Measurements from ENCODE around the gene EIF3I.
A peak's percentile ranks its signal among the peaks of the same experiment; 100 is the strongest.

Gene EIF3I

DNA sequence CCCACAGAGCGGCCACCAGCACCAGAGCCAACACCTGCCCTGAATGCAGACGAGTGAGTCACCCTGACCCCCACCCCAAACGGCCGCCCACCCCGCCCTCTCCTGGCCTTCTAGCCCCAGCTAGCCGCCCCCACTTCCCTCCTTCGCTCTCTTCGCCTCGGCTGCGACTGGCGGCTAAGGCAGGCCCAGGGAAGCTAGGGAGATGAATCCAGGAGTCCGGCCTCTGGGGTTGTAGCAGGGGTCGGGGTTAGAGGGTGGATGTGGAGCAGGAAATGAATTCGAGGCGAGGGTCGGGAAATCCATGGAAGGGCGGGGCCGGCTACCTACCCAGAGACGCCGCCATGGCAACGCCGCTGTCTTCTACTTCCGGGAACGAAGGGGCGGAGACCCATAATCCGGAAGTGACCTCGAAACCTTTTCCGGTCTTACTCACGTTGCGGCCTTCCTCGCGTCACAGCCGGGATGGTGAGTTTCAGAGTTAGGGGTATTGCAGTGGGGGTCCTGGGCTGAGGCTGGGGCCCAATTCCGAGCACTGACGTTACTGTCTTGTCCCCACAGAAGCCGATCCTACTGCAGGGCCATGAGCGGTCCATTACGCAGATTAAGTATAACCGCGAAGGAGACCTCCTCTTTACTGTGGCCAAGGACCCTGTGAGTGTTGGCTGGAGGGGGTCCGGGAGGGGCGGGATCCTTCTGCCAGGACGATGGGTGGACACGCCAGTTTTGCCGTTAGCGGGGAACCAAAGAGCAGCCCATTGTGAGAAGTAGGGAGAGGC lies at the start of gene EIF3I, which contains the start of gene TMEM234:
Gene EIF3I (plus strand): TSS at position 428 of the 776 bp plus-strand sequence. CDS start 35 bp downstream, at position 463.
Gene TMEM234 (minus strand): TSS at position 374 of the 776 bp plus-strand sequence. CDS start 31 bp downstream, at position 343.
- TF ChIP-seq L3MBTL2 (conservative IDR thresholded peaks at IDR 0.05) (peak; percentile 52; the same call in 1 of the 2 replicates), SUZ12 (IDR thresholded peaks at IDR 0.05) (no peak), ELF4 (IDR thresholded peaks at IDR 0.05) (peak; percentile 97), FOXK2 (IDR thresholded peaks at IDR 0.05) (no peak)
- TF ChIP-seq, protein P1, sequence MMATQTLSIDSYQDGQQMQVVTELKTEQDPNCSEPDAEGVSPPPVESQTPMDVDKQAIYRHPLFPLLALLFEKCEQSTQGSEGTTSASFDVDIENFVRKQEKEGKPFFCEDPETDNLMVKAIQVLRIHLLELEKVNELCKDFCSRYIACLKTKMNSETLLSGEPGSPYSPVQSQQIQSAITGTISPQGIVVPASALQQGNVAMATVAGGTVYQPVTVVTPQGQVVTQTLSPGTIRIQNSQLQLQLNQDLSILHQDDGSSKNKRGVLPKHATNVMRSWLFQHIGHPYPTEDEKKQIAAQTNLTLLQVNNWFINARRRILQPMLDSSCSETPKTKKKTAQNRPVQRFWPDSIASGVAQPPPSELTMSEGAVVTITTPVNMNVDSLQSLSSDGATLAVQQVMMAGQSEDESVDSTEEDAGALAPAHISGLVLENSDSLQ (IDR thresholded peaks at IDR 0.05) = no peak
- ChIA-PET CTCF (interaction anchor here (1.0 kb wide), 1 partner anchor 9 kb away, joined by 3 read pairs; no protein-coding TSS in a partner anchor), POLR2A (interaction anchor here (0.6 to 3.4 kb wide), 4 partner anchors 14 to 150 kb away, joined by 3 to 10 read pairs (median 4); partner anchors contain the start of genes DCDC2B and IQCC)
- DNase-seq (ENCODE audit: extremely low spot score) = peak; percentile 100

DNA sequence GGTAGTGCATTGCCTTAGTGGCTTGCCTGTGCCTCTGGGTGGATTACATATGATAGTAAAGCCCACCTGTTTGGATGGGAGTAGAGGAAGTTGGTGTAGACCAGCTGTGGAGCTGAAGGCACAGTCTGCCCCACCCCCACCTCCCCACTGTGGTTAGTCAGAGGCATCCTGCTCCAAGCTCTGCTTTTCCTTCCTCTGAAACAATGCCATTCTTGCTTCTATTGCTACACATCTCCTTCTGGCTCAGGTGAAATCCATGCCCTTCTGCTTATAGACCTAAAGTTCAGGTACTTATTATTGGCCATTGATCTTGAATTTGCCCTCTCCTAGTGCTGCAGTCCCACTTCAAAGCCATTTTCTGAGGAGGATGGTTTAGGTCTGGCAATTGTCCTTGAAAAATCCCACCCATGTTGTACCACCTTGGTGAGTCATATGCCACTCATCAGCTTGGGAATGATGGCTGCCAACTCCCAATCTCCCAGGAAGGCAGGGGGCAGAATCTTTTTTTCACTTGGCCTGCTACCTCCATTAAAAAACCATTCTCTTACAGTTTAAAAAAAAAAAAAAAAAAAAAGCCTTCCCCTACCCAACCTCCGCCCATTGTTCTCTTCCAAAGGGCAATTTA lies 49.5 kb upstream of the EIF3I start:
- ChIA-PET POLR2A (no interaction called here), CTCF (no interaction called here)
- no peak for TF ChIP-seq NFRKB (IDR thresholded peaks at IDR 0.05)
- no peak for TF ChIP-seq ELF4 (IDR thresholded peaks at IDR 0.05)
- TF ChIP-seq, protein P1 (IDR thresholded peaks at IDR 0.05) = no peak
- no peak for TF ChIP-seq ZNF384 (IDR thresholded peaks at IDR 0.05)
- no peak for TF ChIP-seq L3MBTL2 (conservative IDR thresholded peaks at IDR 0.05)
- TF ChIP-seq CTBP1 (IDR thresholded peaks at IDR 0.05; ENCODE audit: borderline replicate concordance) = no peak
- no peak for TF ChIP-seq FOXM1 (IDR thresholded peaks at IDR 0.05; ENCODE audit: borderline replicate concordance)
- no peak for TF ChIP-seq BHLHE40 (IDR thresholded peaks at IDR 0.05; ENCODE audit: borderline replicate concordance)
- TF ChIP-seq FOXA1 (IDR thresholded peaks at IDR 0.05) = no peak
- no peak for TF ChIP-seq LEF1 (IDR thresholded peaks at IDR 0.05; ENCODE audit: borderline replicate concordance)
- TF ChIP-seq SP1 (IDR thresholded peaks at IDR 0.05) = no peak
- no peak for TF ChIP-seq FOXK2 (IDR thresholded peaks at IDR 0.05)
- TF ChIP-seq ARNT (IDR thresholded peaks at IDR 0.05) = no peak
- TF ChIP-seq HDGF (IDR thresholded peaks at IDR 0.05; ENCODE audit: borderline replicate concordance) = no peak
- TF ChIP-seq TARDBP (IDR thresholded peaks at IDR 0.05) = no peak
- TF ChIP-seq SUZ12 (IDR thresholded peaks at IDR 0.05) = no peak
- no peak for DNase-seq (ENCODE audit: extremely low spot score)

DNA sequence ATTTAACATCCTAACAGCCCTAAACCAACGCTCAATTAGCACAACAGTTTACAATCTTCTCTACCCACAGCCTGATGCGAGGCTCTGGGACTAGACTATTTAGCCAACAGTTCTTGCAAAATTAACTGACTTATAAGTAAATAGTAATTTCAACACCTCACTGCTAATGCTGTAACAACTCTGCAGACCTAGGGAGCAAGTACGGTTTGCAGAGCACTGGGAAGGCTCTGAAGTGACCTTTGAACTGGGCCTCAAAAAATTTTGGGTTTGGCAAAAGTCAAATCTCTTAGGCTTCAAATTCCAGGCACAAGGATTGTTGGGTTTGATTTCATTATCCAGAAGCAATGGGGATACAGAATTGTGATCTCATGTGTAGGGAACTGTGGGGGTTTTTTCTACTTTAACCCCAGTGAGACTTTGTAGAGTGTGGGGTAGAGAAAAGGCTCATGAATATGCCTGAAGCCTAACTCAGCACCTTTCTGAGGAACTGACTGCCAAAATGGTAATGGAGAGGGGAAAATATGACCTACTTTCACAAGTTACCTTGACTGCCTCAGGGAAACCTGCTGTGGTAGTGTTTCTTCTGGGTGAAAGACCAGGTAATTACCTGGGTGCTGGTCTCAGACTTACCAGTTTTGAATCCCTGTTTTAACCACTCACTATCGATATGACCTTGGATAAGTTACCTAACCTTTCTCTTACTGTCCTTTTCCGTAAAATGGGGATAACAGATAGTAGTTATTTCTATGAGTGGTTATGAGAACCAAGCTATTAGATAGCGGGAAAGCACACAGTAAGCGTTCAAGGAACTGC lies 43.6 kb upstream of the EIF3I start:
- no peak for DNase-seq (ENCODE audit: extremely low spot score)
- ChIA-PET CTCF (interaction anchor here (0.6 to 1.2 kb wide), 2 partner anchors 37 to 615 kb away, joined by 3 read pairs; no protein-coding TSS in a partner anchor), POLR2A (interaction anchor here (0.6 to 3.6 kb wide), 28 partner anchors 8 to 534 kb away, joined by 3 to 28 read pairs (median 4); partner anchors contain the start of genes BSDC1, CCDC28B, IQCC and KPNA6)
- TF ChIP-seq L3MBTL2 (conservative IDR thresholded peaks at IDR 0.05) = no peak
- TF ChIP-seq CTBP1 (IDR thresholded peaks at IDR 0.05; ENCODE audit: borderline replicate concordance) = no peak
- TF ChIP-seq ARNT (IDR thresholded peaks at IDR 0.05) = no peak
- no peak for TF ChIP-seq FOXA1 (IDR thresholded peaks at IDR 0.05)
- no peak for TF ChIP-seq TARDBP (IDR thresholded peaks at IDR 0.05)
- TF ChIP-seq HDGF (IDR thresholded peaks at IDR 0.05; ENCODE audit: borderline replicate concordance) = no peak
- no peak for TF ChIP-seq SP1 (IDR thresholded peaks at IDR 0.05)
- no peak for TF ChIP-seq FOXK2 (IDR thresholded peaks at IDR 0.05)
- TF ChIP-seq, protein P1 (IDR thresholded peaks at IDR 0.05) = no peak
- TF ChIP-seq BHLHE40 (IDR thresholded peaks at IDR 0.05; ENCODE audit: borderline replicate concordance) = no peak

DNA sequence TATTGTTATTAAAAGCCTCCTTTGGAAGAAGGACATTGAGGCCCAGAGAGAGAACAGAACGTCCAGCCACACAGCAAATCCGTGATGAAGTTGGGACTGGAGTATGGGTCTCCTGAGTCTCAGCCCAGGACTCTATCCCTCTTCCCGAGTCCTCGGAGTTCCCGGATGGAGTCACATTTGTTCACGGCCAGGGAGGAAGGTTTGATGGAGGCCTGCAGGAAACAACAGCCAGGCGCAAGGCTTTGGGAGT lies 43.1 kb upstream of the EIF3I start:
- no peak for DNase-seq (ENCODE audit: extremely low spot score)
- no peak for TF ChIP-seq L3MBTL2 (conservative IDR thresholded peaks at IDR 0.05)
- no peak for TF ChIP-seq HDGF (IDR thresholded peaks at IDR 0.05; ENCODE audit: borderline replicate concordance)
- TF ChIP-seq FOXM1 (IDR thresholded peaks at IDR 0.05; ENCODE audit: borderline replicate concordance) = no peak
- TF ChIP-seq FOXK2 (IDR thresholded peaks at IDR 0.05) = no peak
- TF ChIP-seq CTBP1 (IDR thresholded peaks at IDR 0.05; ENCODE audit: borderline replicate concordance) = no peak
- TF ChIP-seq SUZ12 (IDR thresholded peaks at IDR 0.05) = no peak
- TF ChIP-seq, protein P1 (IDR thresholded peaks at IDR 0.05) = no peak
- TF ChIP-seq SP1 (IDR thresholded peaks at IDR 0.05) = no peak
- POLR2A ChIA-PET = interaction anchor here (0.6 to 3.6 kb wide), 29 partner anchors 8 to 534 kb away, joined by 3 to 28 read pairs (median 4); partner anchors contain the start of genes BSDC1, CCDC28B, IQCC and KPNA6
- CTCF ChIA-PET = interaction anchor here (0.6 to 1.2 kb wide), 2 partner anchors 37 to 615 kb away, joined by 3 read pairs; no protein-coding TSS in a partner anchor
